Spleen (tissue), 7 donors: ENCODE measurements around the gene EHMT2.

Source experiments
- CTCF ChIP-seq, 11 experiments: fragments of 200-600 bp in 7 of 11; fragments of 450-650 bp in 4 of 11; sonication (generic) in 4 of 11; IDR thresholded peaks in 8 of 11; conservative IDR thresholded peaks in 3 of 11; 1 replicate in 7 of 11; 2 replicates in 4 of 11; pipeline versions ENCODE4 v1.4.0 to v1.8.0; 2016 to 2021; ENCODE audit warnings: antibody characterized with exemption in 11 of 11, inconsistent platforms in 4 of 11, mild to moderate bottlenecking in 1 of 11
- POLR2A ChIP-seq, 3 donors: fragments of 450-650 bp; IDR thresholded peaks; one replicate each; pipeline ENCODE4 v1.5.1; 2017; ENCODE audit warnings: antibody characterized with exemption in 3 of 3, mild to moderate bottlenecking in 1 of 3
- donor health status: DM: no; HTN: no; CAD: no; lungs with moderate emphysema.
- donor health status: DM: no; HTN: no; CAD: no.
- donor health status: DM: no; HTN: no; CAD: no.

- TF ChIP-seq POLR2A (IDR thresholded peaks at IDR 0.05) (no peak), CTCF (IDR thresholded peaks at IDR 0.05 in 8 of 11, conservative IDR thresholded peaks at IDR 0.05 in 3 of 11) (no peak)
These were observed 15.2 kb downstream of the EHMT2 start for GRCh38 chr6:31882344-31882743.
